ENCODE results near the gene POU6F2.

DNA sequence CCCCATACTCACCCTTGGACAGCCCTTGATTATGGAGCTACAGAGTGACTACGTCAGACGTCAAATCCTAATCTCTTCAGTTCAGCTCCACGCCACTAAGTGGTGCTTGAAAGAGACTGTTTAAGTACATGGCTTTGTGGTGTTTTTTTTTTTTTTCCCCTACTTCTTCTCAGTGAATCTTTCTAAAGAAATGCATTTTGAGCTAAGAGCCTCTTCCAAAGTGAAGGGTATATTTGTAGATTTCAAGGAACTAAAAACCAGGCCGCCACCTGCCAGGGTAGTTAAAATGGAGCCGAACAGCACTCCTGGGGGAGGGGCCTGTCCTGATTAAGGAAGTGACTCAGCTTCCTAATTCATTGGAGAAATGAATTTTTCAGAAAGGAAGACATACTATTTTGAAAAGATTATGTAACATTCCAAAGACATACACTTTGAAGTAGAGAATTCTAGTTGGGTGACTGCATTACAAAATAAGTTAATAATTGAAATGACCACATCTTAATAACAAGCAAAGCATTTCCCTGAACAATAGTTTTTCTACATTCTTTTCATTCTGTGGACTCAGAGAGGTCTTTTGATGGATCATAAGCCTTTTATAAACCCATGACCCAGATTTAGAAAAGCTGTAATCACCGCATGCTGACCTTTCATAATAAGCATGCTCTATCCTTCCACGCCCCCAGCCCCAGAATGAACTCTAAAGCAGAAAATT lies 48.1 kb upstream of the POU6F2 start:
- TF ChIP-seq, protein P1, sequence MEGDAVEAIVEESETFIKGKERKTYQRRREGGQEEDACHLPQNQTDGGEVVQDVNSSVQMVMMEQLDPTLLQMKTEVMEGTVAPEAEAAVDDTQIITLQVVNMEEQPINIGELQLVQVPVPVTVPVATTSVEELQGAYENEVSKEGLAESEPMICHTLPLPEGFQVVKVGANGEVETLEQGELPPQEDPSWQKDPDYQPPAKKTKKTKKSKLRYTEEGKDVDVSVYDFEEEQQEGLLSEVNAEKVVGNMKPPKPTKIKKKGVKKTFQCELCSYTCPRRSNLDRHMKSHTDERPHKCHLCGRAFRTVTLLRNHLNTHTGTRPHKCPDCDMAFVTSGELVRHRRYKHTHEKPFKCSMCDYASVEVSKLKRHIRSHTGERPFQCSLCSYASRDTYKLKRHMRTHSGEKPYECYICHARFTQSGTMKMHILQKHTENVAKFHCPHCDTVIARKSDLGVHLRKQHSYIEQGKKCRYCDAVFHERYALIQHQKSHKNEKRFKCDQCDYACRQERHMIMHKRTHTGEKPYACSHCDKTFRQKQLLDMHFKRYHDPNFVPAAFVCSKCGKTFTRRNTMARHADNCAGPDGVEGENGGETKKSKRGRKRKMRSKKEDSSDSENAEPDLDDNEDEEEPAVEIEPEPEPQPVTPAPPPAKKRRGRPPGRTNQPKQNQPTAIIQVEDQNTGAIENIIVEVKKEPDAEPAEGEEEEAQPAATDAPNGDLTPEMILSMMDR (conservative IDR thresholded peaks at IDR 0.05; ENCODE audit: low read length): no peak
- TF ChIP-seq EZH2phosphoT487 (IDR thresholded peaks at IDR 0.05; ENCODE audit: borderline replicate concordance): no peak

All from Loucy (cell line).